Coronary artery (tissue), 2 donors: ENCODE measurements around the gene TCEAL8.
A peak's percentile ranks its signal among the peaks of the same experiment; 100 is the strongest.
"Not testable (repeated sequence)": the region's sequence is repeated elsewhere in the genome, so short reads cannot be mapped to it uniquely, and the experiment has no call there.

Source experiments
- DNase-seq: peaks from one replicate; pipeline ENCODE4 v3.0.0-alpha.2; 2017; ENCODE audit warnings: low spot score
- H3K27ac ChIP-seq, 2 donors: fragments of 200-600 bp; sonication (generic); one replicate each; pipeline ENCODE4 v1.5.1; 2016 to 2019
- H3K4me3 ChIP-seq: fragments of 200-600 bp; sonication (generic); 2 replicates; pipeline ENCODE4 v1.5.1; 2016; ENCODE audit warnings: mild to moderate bottlenecking, moderate library complexity
- CTCF ChIP-seq: fragments of 200-600 bp; sonication (generic); IDR thresholded peaks from one replicate; pipeline ENCODE4 v1.5.1; 2019; ENCODE audit warnings: antibody characterized with exemption

TCEAL8 gene

GRCh38 chrX:103240155-103240554 lies 14.8 kb downstream of the TCEAL8 start:
- TF ChIP-seq CTCF, result no peak
- DNase-seq, result no peak
- Histone ChIP-seq H3K27ac (no peak overlapping the region), H3K4me3 (no peak overlapping the region)

GRCh38 chrX:103236296-103236695 lies 18.7 kb downstream of the TCEAL8 start:
- no peak for TF ChIP-seq CTCF
- no peak overlapping the region for H3K27ac ChIP-seq
- no peak overlapping the region for H3K4me3 ChIP-seq
- no peak for DNase-seq

- not testable (repeated sequence) for DNase-seq, H3K27ac ChIP-seq, H3K4me3 ChIP-seq
These were observed 19.3 kb downstream of the TCEAL8 start for GRCh38 chrX:103235608-103236007.

GRCh38 chrX:103234869-103235268 lies 20.1 kb downstream of the TCEAL8 start:
- no peak for TF ChIP-seq CTCF
- Histone ChIP-seq H3K4me3 (no peak overlapping the region), H3K27ac (no peak overlapping the region)

GRCh38 chrX:103233263-103233662 lies 21.7 kb downstream of the TCEAL8 start:
- H3K4me3 ChIP-seq, result no peak overlapping the region
- H3K27ac ChIP-seq, result no peak overlapping the region
- no peak for TF ChIP-seq CTCF
- no peak for DNase-seq

More at GRCh38 chrX:103234869-103235268, 20.1 kb downstream of the TCEAL8 start:
- no peak for DNase-seq

- H3K27ac ChIP-seq, H3K4me3 ChIP-seq, DNase-seq: not testable (repeated sequence)
These were observed 29.0 kb downstream of the TCEAL8 start for GRCh38 chrX:103225918-103226317.

GRCh38 chrX:103220511-103221323 lies 34.2 kb downstream of the TCEAL8 start:
- H3K27ac ChIP-seq, result no peak overlapping the region

More at GRCh38 chrX:103220511-103221323, 34.2 kb downstream of the TCEAL8 start:
- no peak for TF ChIP-seq CTCF
- no peak for DNase-seq
- peak overlapping the region; percentile 34 for H3K4me3 ChIP-seq
